Measurements from ENCODE around the gene OPN5. TPM values are rescaled to one million over a fixed set of nuclear protein-coding genes. Genes with fewer than 3 reads are reported as not detected.

The OPN5 gene
- total RNA-seq, 1 experiment from 2014 or later = not detected

DNA sequence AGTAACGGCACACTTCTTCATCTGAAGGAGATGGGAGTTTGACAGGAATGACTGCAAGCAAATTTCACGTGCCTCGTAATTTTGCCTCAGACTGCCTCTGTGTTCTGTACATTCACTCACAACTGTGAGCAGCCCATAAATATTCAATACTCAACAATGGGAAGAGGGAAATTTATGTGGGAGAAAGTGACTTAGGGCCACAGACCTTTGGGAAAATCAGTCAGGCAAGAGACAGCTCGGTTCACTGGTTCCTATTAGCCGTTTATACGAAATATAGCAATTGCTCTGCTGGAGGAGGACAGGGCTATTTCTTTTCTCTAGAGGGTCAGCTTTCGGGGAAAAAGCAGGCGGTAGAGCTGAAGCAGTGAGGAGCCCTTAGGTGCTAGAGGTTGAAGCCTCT is 28.0 kb downstream of the OPN5 start:
- Histone ChIP-seq H3K4me3 (no peak overlapping the region), H3K9me3 (ENCODE audit: insufficient read depth, low read depth) (no peaks in the 10 kb centered on the region), H3K36me3 (ENCODE audit: low read depth) (no peaks in the 10 kb centered on the region), H3F3A (ENCODE audit: insufficient read depth, low read depth) (no peaks in the 10 kb centered on the region), H3K79me2 (ENCODE audit: low read depth) (no peaks in the 10 kb centered on the region), H3K27ac (no peak overlapping the region), H3K27me3 (ENCODE audit: insufficient read depth, low read depth) (no peaks in the 10 kb centered on the region), H3K9me2 (ENCODE audit: insufficient read depth) (no peaks in the 10 kb centered on the region), H4K20me1 (ENCODE audit: insufficient read depth) (no peaks in the 10 kb centered on the region), H3K4me2 (no peak overlapping the region), H3K4me1 (replicated peaks; ENCODE audit: insufficient read depth) (no peaks in the 10 kb centered on the region), H2AFZ (no peak overlapping the region)
- CTCF ChIA-PET = no interaction called here
- intact Hi-C loops (cut with micrococcal nuclease; ENCODE audit: unreplicated experiment) = no loop called here
- POLR2A ChIA-PET (ENCODE audit: unreplicated experiment) = no interaction called here
- no peak for TF ChIP-seq EZH2 (IDR thresholded peaks at IDR 0.05; ENCODE audit: low read depth)
- TF ChIP-seq, protein P1, sequence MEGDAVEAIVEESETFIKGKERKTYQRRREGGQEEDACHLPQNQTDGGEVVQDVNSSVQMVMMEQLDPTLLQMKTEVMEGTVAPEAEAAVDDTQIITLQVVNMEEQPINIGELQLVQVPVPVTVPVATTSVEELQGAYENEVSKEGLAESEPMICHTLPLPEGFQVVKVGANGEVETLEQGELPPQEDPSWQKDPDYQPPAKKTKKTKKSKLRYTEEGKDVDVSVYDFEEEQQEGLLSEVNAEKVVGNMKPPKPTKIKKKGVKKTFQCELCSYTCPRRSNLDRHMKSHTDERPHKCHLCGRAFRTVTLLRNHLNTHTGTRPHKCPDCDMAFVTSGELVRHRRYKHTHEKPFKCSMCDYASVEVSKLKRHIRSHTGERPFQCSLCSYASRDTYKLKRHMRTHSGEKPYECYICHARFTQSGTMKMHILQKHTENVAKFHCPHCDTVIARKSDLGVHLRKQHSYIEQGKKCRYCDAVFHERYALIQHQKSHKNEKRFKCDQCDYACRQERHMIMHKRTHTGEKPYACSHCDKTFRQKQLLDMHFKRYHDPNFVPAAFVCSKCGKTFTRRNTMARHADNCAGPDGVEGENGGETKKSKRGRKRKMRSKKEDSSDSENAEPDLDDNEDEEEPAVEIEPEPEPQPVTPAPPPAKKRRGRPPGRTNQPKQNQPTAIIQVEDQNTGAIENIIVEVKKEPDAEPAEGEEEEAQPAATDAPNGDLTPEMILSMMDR (conservative IDR thresholded peaks at IDR 0.05) = no peak
- no peak for DNase-seq
- BruUV-seq (replicated peaks) = no TSS peak

DNA sequence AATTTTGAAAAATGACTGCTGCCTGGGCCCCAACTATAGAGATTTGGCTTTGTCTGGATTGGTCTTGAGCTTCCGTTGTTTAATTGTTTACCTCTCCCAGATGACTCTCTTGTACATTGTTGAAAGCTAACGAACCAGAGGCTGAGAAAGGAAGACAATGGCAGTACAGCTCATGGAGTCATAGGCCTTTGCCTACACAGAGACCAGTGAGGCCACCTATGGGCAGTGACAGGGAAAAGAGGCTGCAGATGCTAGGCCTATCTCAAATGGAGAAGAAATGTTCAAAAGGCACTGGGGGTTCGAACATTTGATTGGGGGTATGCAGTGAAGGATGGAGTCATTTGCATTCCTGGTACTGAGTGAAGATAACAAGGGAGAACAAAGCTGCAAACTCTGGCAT is 29.1 kb downstream of the OPN5 start:
- CTCF ChIA-PET = no interaction called here
- no peak overlapping the region for H3K4me3 ChIP-seq
- H3K9me3 ChIP-seq (ENCODE audit: insufficient read depth, low read depth) = no peaks in the 10 kb centered on the region
- no peaks in the 10 kb centered on the region for H3K79me2 ChIP-seq (ENCODE audit: low read depth)
- H3K36me3 ChIP-seq (ENCODE audit: low read depth) = no peaks in the 10 kb centered on the region
- no peak overlapping the region for H2AFZ ChIP-seq
- no peaks in the 10 kb centered on the region for H4K20me1 ChIP-seq (ENCODE audit: insufficient read depth)
- H3K27me3 ChIP-seq (ENCODE audit: insufficient read depth, low read depth) = no peaks in the 10 kb centered on the region
- no peak overlapping the region for H3K4me2 ChIP-seq
- no peaks in the 10 kb centered on the region for H3K9me2 ChIP-seq (ENCODE audit: insufficient read depth)
- TF ChIP-seq, protein P1 (conservative IDR thresholded peaks at IDR 0.05) = no peak
- no peak for TF ChIP-seq EZH2 (IDR thresholded peaks at IDR 0.05; ENCODE audit: low read depth)
- DNase-seq = no peak
- H3K4me1 ChIP-seq (replicated peaks; ENCODE audit: insufficient read depth) = no peaks in the 10 kb centered on the region
- intact Hi-C loops (cut with micrococcal nuclease; ENCODE audit: unreplicated experiment) = no loop called here
- no TSS peak for BruUV-seq (replicated peaks)
- H3F3A ChIP-seq (ENCODE audit: insufficient read depth, low read depth) = no peaks in the 10 kb centered on the region
- POLR2A ChIA-PET (ENCODE audit: unreplicated experiment) = no interaction called here
- H3K27ac ChIP-seq = no peak overlapping the region

DNA sequence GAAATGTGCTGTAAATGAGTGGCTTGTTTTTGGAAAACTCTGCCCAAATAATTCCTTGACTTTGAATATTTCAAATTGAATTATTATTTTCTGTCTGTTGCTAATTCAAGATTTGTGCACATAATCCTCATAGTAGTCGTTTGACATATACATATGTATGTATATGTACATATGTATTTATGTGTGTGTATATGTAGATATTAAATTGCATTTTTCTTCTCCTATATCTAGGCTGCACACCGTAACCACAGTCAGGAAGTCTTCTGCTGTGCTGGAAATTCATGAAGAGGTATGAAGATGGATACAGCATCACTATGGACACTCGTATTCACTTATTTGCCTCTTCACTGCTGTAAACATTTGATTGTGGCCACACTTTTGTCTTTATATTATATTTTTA is 29.6 kb downstream of the OPN5 start:
- no peak overlapping the region for H3K27ac ChIP-seq
- no peak overlapping the region for H3K4me3 ChIP-seq
- no peaks in the 10 kb centered on the region for H3K9me2 ChIP-seq (ENCODE audit: insufficient read depth)
- no peaks in the 10 kb centered on the region for H3K9me3 ChIP-seq (ENCODE audit: insufficient read depth, low read depth)
- BruUV-seq (replicated peaks) = no TSS peak
- no peak for DNase-seq
- H3K4me2 ChIP-seq = no peak overlapping the region
- no peaks in the 10 kb centered on the region for H3K36me3 ChIP-seq (ENCODE audit: low read depth)
- H3K79me2 ChIP-seq (ENCODE audit: low read depth) = no peaks in the 10 kb centered on the region
- intact Hi-C loops (cut with micrococcal nuclease; ENCODE audit: unreplicated experiment) = no loop called here
- no peaks in the 10 kb centered on the region for H3K4me1 ChIP-seq (replicated peaks; ENCODE audit: insufficient read depth)
- H3K27me3 ChIP-seq (ENCODE audit: insufficient read depth, low read depth) = no peaks in the 10 kb centered on the region
- ChIA-PET POLR2A (ENCODE audit: unreplicated experiment) (no interaction called here), CTCF (no interaction called here)
- TF ChIP-seq EZH2 (IDR thresholded peaks at IDR 0.05; ENCODE audit: low read depth) = no peak
- H2AFZ ChIP-seq = no peak overlapping the region
- no peaks in the 10 kb centered on the region for H4K20me1 ChIP-seq (ENCODE audit: insufficient read depth)
- no peaks in the 10 kb centered on the region for H3F3A ChIP-seq (ENCODE audit: insufficient read depth, low read depth)

DNA sequence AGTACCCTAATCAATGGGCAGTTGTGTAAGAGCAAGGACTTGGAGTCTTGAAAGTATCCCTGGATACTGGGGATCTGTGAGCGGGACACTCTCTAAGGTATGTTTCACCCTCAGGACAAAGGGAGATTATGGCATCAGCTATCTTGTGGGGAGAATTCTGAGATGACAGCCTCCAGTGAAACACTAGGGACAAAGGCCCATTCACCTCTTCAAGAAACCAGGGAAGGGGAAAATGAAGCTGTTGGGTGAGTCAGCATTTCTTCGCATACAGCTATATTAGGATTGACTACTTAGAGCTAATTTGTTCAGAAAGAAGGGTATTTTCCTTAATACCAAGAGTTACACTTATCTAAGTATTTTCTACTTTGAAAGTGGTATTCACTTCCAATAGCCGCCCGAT is 35.9 kb downstream of the OPN5 start:
- no peak overlapping the region for H3K4me2 ChIP-seq
- H3K4me1 ChIP-seq (replicated peaks; ENCODE audit: insufficient read depth) = no peaks in the 10 kb centered on the region
- no peaks in the 10 kb centered on the region for H3K36me3 ChIP-seq (ENCODE audit: low read depth)
- H3K9me2 ChIP-seq (ENCODE audit: insufficient read depth) = no peaks in the 10 kb centered on the region; the same call in 1 of the 2 replicates
- no peak overlapping the region for H2AFZ ChIP-seq
- TF ChIP-seq, protein P1 (conservative IDR thresholded peaks at IDR 0.05) = no peak
- TF ChIP-seq EZH2 (IDR thresholded peaks at IDR 0.05; ENCODE audit: low read depth) = no peak
- H3K27me3 ChIP-seq (ENCODE audit: insufficient read depth, low read depth) = no peaks in the 10 kb centered on the region
- ChIA-PET CTCF (no interaction called here), POLR2A (ENCODE audit: unreplicated experiment) (no interaction called here)
- no peak overlapping the region for H3K27ac ChIP-seq
- H3F3A ChIP-seq (ENCODE audit: insufficient read depth, low read depth) = no peaks in the 10 kb centered on the region
- no peak overlapping the region for H3K4me3 ChIP-seq
- intact Hi-C loops (cut with micrococcal nuclease; ENCODE audit: unreplicated experiment) = no loop called here
- no peaks in the 10 kb centered on the region for H3K79me2 ChIP-seq (ENCODE audit: low read depth)
- no peaks in the 10 kb centered on the region for H4K20me1 ChIP-seq (ENCODE audit: insufficient read depth)
- DNase-seq = no peak
- H3K9me3 ChIP-seq (ENCODE audit: insufficient read depth, low read depth) = no peaks in the 10 kb centered on the region
- no TSS peak for BruUV-seq (replicated peaks)
